ENCODE measurements around the gene NCKAP5.

GRCh38 chr2:133012847-133013734 is 555.2 kb downstream of the NCKAP5 start:
- TF ChIP-seq CTCF (IDR thresholded peaks at IDR 0.05) (no peak), POLR2A (IDR thresholded peaks at IDR 0.05) (no peak)
